H9 (cell line): Measurements from ENCODE around the gene SYNGAP1. TPM values are rescaled to one million over a fixed set of nuclear protein-coding genes. Genes with fewer than 3 reads are reported as not detected.

Source experiments
- DNase-seq: peaks from one replicate; pipeline ENCODE4 v3.0.0-alpha.2; 2017
- H2AFZ ChIP-seq: one replicate; pipeline ENCODE4 v1.6.1; 2013; ENCODE audit warnings: mild to moderate bottlenecking, low read length, control low read depth, moderate library complexity
- H2AK5ac ChIP-seq: 2 replicates; pipeline ENCODE4 v1.6.1; 2013; ENCODE audit warnings: low read length, control low read depth, mixed read lengths; ENCODE audit not compliant: insufficient read length
- H2BK120ac ChIP-seq: one replicate; pipeline ENCODE4 v1.6.1; 2013; ENCODE audit warnings: low read depth, mild to moderate bottlenecking, low read length, control low read depth, inconsistent platforms; ENCODE audit not compliant: poor library complexity, severe bottlenecking
- H2BK12ac ChIP-seq: 2 replicates; pipeline ENCODE4 v1.6.1; 2013; ENCODE audit warnings: low read length, control low read depth, mixed read lengths, low read depth; ENCODE audit not compliant: insufficient read length
- H2BK15ac ChIP-seq: 2 replicates; pipeline ENCODE4 v1.6.1; 2013; ENCODE audit warnings: low read depth, low read length, control low read depth
- H2BK20ac ChIP-seq: one replicate; pipeline ENCODE4 v1.6.1; 2013; ENCODE audit warnings: low read depth, mild to moderate bottlenecking, low read length, control low read depth, inconsistent platforms; ENCODE audit not compliant: poor library complexity, severe bottlenecking
- H2BK5ac ChIP-seq: 2 replicates; pipeline ENCODE4 v1.6.1; 2013; ENCODE audit warnings: low read length, control low read depth, mixed read lengths; ENCODE audit not compliant: insufficient read length
- H3K14ac ChIP-seq: 2 replicates; pipeline ENCODE4 v1.6.1; 2013; ENCODE audit warnings: low read length, control low read depth; ENCODE audit not compliant: insufficient read depth
- H3K18ac ChIP-seq: 2 replicates; pipeline ENCODE4 v1.6.1; 2013; ENCODE audit warnings: low read depth, mild to moderate bottlenecking, mixed read lengths, low read length, control low read depth; ENCODE audit not compliant: insufficient read length
- H3K23ac ChIP-seq: 2 replicates; pipeline ENCODE4 v1.6.1; 2013; ENCODE audit warnings: low read length, control low read depth, mixed read lengths, low read depth; ENCODE audit not compliant: insufficient read length
- H3K23me2 ChIP-seq: 2 replicates; pipeline ENCODE4 v1.6.1; 2013; ENCODE audit warnings: low read depth, mild to moderate bottlenecking, mixed read lengths, low read length, control low read depth; ENCODE audit not compliant: insufficient read length, poor library complexity, severe bottlenecking
- H3K27ac ChIP-seq: 2 replicates; pipeline ENCODE4 v1.5.1; 2013; ENCODE audit warnings: low read length, control low read depth, mixed read lengths, low read depth; ENCODE audit not compliant: insufficient read length
- H3K27me3 ChIP-seq: 2 replicates; pipeline ENCODE4 v1.6.1; 2013; ENCODE audit warnings: low read length, control low read depth, inconsistent platforms; ENCODE audit not compliant: insufficient read depth
- H3K4ac ChIP-seq: 2 replicates; pipeline ENCODE4 v1.6.1; 2013; ENCODE audit warnings: low read depth, mild to moderate bottlenecking, control low read depth, inconsistent platforms, low read length, moderate library complexity
- H3K4me1 ChIP-seq: 2 replicates; pipeline ENCODE4 v1.6.1; 2013; ENCODE audit warnings: low read length, control low read depth, inconsistent platforms; ENCODE audit not compliant: insufficient read depth
- H3K4me2 ChIP-seq: 2 replicates; pipeline ENCODE4 v1.6.1; 2013; ENCODE audit warnings: low read length, control low read depth, mixed read lengths; ENCODE audit not compliant: insufficient read length, insufficient read depth
- H3K56ac ChIP-seq: 2 replicates; pipeline ENCODE4 v1.6.1; 2013; ENCODE audit warnings: low read depth, mild to moderate bottlenecking, mixed read lengths, low read length, control low read depth; ENCODE audit not compliant: insufficient read length
- H3K79me1 ChIP-seq: 2 replicates; pipeline ENCODE4 v1.6.1; 2013; ENCODE audit warnings: low read depth, mild to moderate bottlenecking, moderate library complexity, low read length, control low read depth, inconsistent platforms; ENCODE audit not compliant: insufficient read depth, poor library complexity, severe bottlenecking
- H3K79me2 ChIP-seq: 2 replicates; pipeline ENCODE4 v1.6.1; 2013; ENCODE audit warnings: low read length, control low read depth, inconsistent platforms; ENCODE audit not compliant: insufficient read depth
- H3K9ac ChIP-seq: 2 replicates; pipeline ENCODE4 v1.6.1; 2013; ENCODE audit warnings: low read length, control low read depth, mixed read lengths; ENCODE audit not compliant: insufficient read length; ENCODE audit errors: extremely low read depth
- H3K9me3 ChIP-seq: one replicate; pipeline ENCODE4 v1.6.1; 2013; ENCODE audit warnings: low read depth, low read length, inconsistent platforms; ENCODE audit not compliant: control insufficient read depth
- H3T11ph ChIP-seq: one replicate; pipeline ENCODE4 v1.6.1; 2013; ENCODE audit warnings: mild to moderate bottlenecking, low read length, control low read depth, inconsistent platforms
- H4K20me1 ChIP-seq: one replicate; pipeline ENCODE4 v1.6.1; 2013; ENCODE audit not compliant: control insufficient read depth, insufficient read length, insufficient read depth
- H4K5ac ChIP-seq: 2 replicates; pipeline ENCODE4 v1.6.1; 2013; ENCODE audit warnings: low read depth, mild to moderate bottlenecking, mixed read lengths, low read length, control low read depth; ENCODE audit not compliant: insufficient read length
- H4K8ac ChIP-seq: replicated peaks from 2 replicates; pipeline ENCODE4 v1.6.1; 2013; ENCODE audit warnings: low read length, control low read depth, mixed read lengths, low read depth; ENCODE audit not compliant: insufficient read length
- H4K91ac ChIP-seq: 2 replicates; pipeline ENCODE4 v1.6.1; 2013; ENCODE audit warnings: low read depth, mild to moderate bottlenecking, moderate library complexity, mixed read lengths, low read length, control low read depth; ENCODE audit not compliant: insufficient read length
- H3K27ac Mint-ChIP-seq, 3 experiments: 2 replicates in 2 of 3; 3 replicates in 1 of 3; pipeline ENCODE4 v1.8.0; 2020 to 2021; ENCODE audit warnings: mixed read lengths in 3 of 3, mild to moderate bottlenecking in 1 of 3, moderate library complexity in 1 of 3
- H3K27me3 Mint-ChIP-seq: 2 replicates; pipeline ENCODE4 v1.8.0; 2021; ENCODE audit warnings: low read depth, mild to moderate bottlenecking, moderate library complexity, mixed read lengths
- H3K36me3 Mint-ChIP-seq, 3 experiments: 2 replicates in 2 of 3; 3 replicates in 1 of 3; pipeline ENCODE4 v1.8.0; 2020 to 2021; ENCODE audit warnings: low read depth in 3 of 3, mixed read lengths in 3 of 3; ENCODE audit not compliant: insufficient read depth in 1 of 3
- H3K4me1 Mint-ChIP-seq, 2 experiments: 2 replicates each; pipeline ENCODE4 v1.8.0; 2020; ENCODE audit warnings: mixed read lengths in 2 of 2
- H3K4me3 Mint-ChIP-seq, 2 experiments: 2 replicates in 1 of 2; 3 replicates in 1 of 2; pipeline ENCODE4 v1.8.0; 2020 to 2021; ENCODE audit warnings: mild to moderate bottlenecking in 2 of 2, mixed read lengths in 2 of 2, moderate library complexity in 1 of 2
- H3K9me3 Mint-ChIP-seq, 2 experiments: 2 replicates in 1 of 2; 3 replicates in 1 of 2; pipeline ENCODE4 v1.8.0; 2020; ENCODE audit warnings: mild to moderate bottlenecking in 2 of 2, mixed read lengths in 2 of 2, moderate library complexity in 1 of 2
- WGBS: extraction: QIAGEN DNeasy Blood & Tissue Kit; methylation state at CpG from one replicate; pipeline ENCODE4 v1.1.7; 2013; ENCODE audit warnings: missing lambda C conversion rate, low lambda C conversion rate, mixed read lengths; ENCODE audit not compliant: insufficient read length; ENCODE audit errors: extremely low coverage; 5-methylcytosine and 5-hydroxymethylcytosine counted together
- total RNA-seq: library from RNA; stranded (reverse); gene quantifications from 2 replicates; pipeline ENCODE4 v1.2.1, GENCODE V29; 2021
- TF ChIP-seq, protein P1 (sequence below): fragments of 200-600 bp; sonication (generic); conservative IDR thresholded peaks from 3 replicates; pipeline ENCODE4 v1.8.0; 2021; ENCODE audit warnings: antibody characterized with exemption, mild to moderate bottlenecking

The SYNGAP1 gene
- total RNA-seq, 1 experiment from 2014 or later = 121 TPM

- peaks cover 24 to 27% (median 26%) of the 10 kb centered on the region in 3 experiments for H3K36me3 Mint-ChIP-seq
- H2BK12ac ChIP-seq = no peak overlapping the region
- H2BK120ac ChIP-seq = no peak overlapping the region
- H3T11ph ChIP-seq = no peak overlapping the region
- H2BK20ac ChIP-seq = no peak overlapping the region
- TF ChIP-seq, protein P1, sequence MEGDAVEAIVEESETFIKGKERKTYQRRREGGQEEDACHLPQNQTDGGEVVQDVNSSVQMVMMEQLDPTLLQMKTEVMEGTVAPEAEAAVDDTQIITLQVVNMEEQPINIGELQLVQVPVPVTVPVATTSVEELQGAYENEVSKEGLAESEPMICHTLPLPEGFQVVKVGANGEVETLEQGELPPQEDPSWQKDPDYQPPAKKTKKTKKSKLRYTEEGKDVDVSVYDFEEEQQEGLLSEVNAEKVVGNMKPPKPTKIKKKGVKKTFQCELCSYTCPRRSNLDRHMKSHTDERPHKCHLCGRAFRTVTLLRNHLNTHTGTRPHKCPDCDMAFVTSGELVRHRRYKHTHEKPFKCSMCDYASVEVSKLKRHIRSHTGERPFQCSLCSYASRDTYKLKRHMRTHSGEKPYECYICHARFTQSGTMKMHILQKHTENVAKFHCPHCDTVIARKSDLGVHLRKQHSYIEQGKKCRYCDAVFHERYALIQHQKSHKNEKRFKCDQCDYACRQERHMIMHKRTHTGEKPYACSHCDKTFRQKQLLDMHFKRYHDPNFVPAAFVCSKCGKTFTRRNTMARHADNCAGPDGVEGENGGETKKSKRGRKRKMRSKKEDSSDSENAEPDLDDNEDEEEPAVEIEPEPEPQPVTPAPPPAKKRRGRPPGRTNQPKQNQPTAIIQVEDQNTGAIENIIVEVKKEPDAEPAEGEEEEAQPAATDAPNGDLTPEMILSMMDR = no peak
- peaks cover 3% of the 10 kb centered on the region for H3K79me1 ChIP-seq
- no CpG with 5 or more reads among the region's 2 CpGs for WGBS
- H3K4me2 ChIP-seq = no peak overlapping the region
- H3K9me3 Mint-ChIP-seq = no peaks in the 10 kb centered on the region; a peak in 1 of 5 replicates
- peaks cover 72 to 73% of the 10 kb centered on the region in 2 experiments for H3K4me1 Mint-ChIP-seq
- H3K23me2 ChIP-seq = peaks cover 13% of the 10 kb centered on the region
- no peak overlapping the region for H4K91ac ChIP-seq
- H2BK15ac ChIP-seq = no peak overlapping the region
- no peak overlapping the region for H3K27ac ChIP-seq
- H3K4ac ChIP-seq = no peak overlapping the region
- H2BK5ac ChIP-seq = no peak overlapping the region
- H3K27ac Mint-ChIP-seq = peak overlapping the region in 2 of 3 experiments; percentile 68 to 93; a peak in 4 of 7 replicates
- H3K23ac ChIP-seq = no peak overlapping the region
- H3K56ac ChIP-seq = no peak overlapping the region
- no peak overlapping the region for H4K5ac ChIP-seq
- no peaks in the 10 kb centered on the region for H3K27me3 Mint-ChIP-seq
- no peak overlapping the region for H2AK5ac ChIP-seq
- H3K4me3 Mint-ChIP-seq = peak overlapping the region; percentile 81 to 87; a peak in 2 of 5 replicates
- H3K4me1 ChIP-seq = peaks cover 7% of the 10 kb centered on the region
- H3K27me3 ChIP-seq = no peaks in the 10 kb centered on the region
- no peak overlapping the region for H3K18ac ChIP-seq
- H3K14ac ChIP-seq = no peak overlapping the region
- no peak for DNase-seq
- H2AFZ ChIP-seq = no peak overlapping the region
- peaks cover 3% of the 10 kb centered on the region; the same call in 1 of the 2 replicates for H3K79me2 ChIP-seq
- H4K20me1 ChIP-seq = no peaks in the 10 kb centered on the region
- H3K9me3 ChIP-seq = no peaks in the 10 kb centered on the region
- no peak overlapping the region for H4K8ac ChIP-seq
- no peak overlapping the region for H3K9ac ChIP-seq
Measured at GRCh38 chr6:33423777-33424176, 3.9 kb downstream of the SYNGAP1 start.
